Kidney (tissue), 14 donors: ENCODE results near the gene EFNA3. TPM values are rescaled to one million over a fixed set of nuclear protein-coding genes. Genes with fewer than 3 reads are reported as not detected.

Experiments
- DNase-seq, 5 donors: peaks; one replicate each; pipeline ENCODE4 v3.0.0-alpha.2; 2013 to 2020
- FAIRE-seq: peaks from 2 replicates; lab custom pipeline; 2012; peaks lifted over from hg19 to GRCh38; lab: Jason Lieb, UNC
- H3K27ac ChIP-seq, 2 donors: one replicate each; pipeline ENCODE4 v1.7.0; 2013; ENCODE audit warnings: low read depth in 2 of 2, low read length in 2 of 2, inconsistent platforms in 1 of 2
- H3K27me3 ChIP-seq: one replicate; pipeline ENCODE4 v1.7.1; 2013; ENCODE audit warnings: low read length, inconsistent platforms; ENCODE audit not compliant: control insufficient read depth, insufficient read depth
- H3K36me3 ChIP-seq, 3 donors: one replicate each; pipeline versions ENCODE4 v1.7.0 to v1.7.1; 2013; ENCODE audit warnings: low read length in 3 of 3, control low read depth in 1 of 3, inconsistent platforms in 1 of 3; ENCODE audit not compliant: insufficient read depth in 3 of 3, control insufficient read depth in 2 of 3
- H3K4me1 ChIP-seq, 3 donors: one replicate each; pipeline versions ENCODE4 v1.7.0 to v1.7.1; 2013; ENCODE audit warnings: low read length in 3 of 3, inconsistent platforms in 1 of 3, low read depth in 1 of 3; ENCODE audit not compliant: control insufficient read depth in 2 of 3, insufficient read depth in 2 of 3
- H3K4me3 ChIP-seq, 3 donors: one replicate each; pipeline versions ENCODE4 v1.7.0 to v1.8.1; 2013; ENCODE audit warnings: low read length in 3 of 3, control low read depth in 1 of 3, inconsistent platforms in 1 of 3
- H3K9ac ChIP-seq, 3 donors: one replicate each; pipeline versions ENCODE4 v1.7.0 to v1.7.1; 2013; ENCODE audit warnings: low read length in 3 of 3, control low read depth in 1 of 3, inconsistent platforms in 1 of 3
- H3K9me3 ChIP-seq, 3 donors: one replicate each; pipeline versions ENCODE4 v1.7.0 to v1.7.1; 2013; ENCODE audit warnings: low read length in 3 of 3, control low read depth in 1 of 3, inconsistent platforms in 1 of 3; ENCODE audit not compliant: control insufficient read depth in 2 of 3, insufficient read depth in 1 of 3
- CTCF ChIP-seq: IDR thresholded peaks from 3 replicates; pipeline ENCODE4 v1.5.1; 2012; ENCODE audit warnings: mild to moderate bottlenecking, moderate library complexity, borderline replicate concordance; ENCODE audit not compliant: insufficient read depth; ENCODE audit errors: extremely low read depth
- intact Hi-C: fragments of 100-400 bp; cut with DNase I; formaldehyde crosslinking; loops from one replicate; pipeline ENCODE4 v1.11.1; 2022
- polyA plus RNA-seq: library from polyadenylated mRNA; stranded (reverse); fragments of 350-450 nt; fragmentation: Illumina TruSeq; extraction: RNeasy Lipid Tissue Mini Kit (QIAGEN cat#74804); gene quantifications from one replicate; pipeline ENCODE4 v1.2.3, GENCODE V29; 2014; ENCODE audit warnings: low read depth, low replicate concordance; ENCODE audit not compliant: insufficient read depth
- total RNA-seq: library from RNA; stranded (reverse); fragmentation: NEBNext Ultra II Directional; extraction: Animal tissue kit (Norgen Biotek cat#: 25700); gene quantifications from one replicate; pipeline ENCODE4 v1.2.1, GENCODE V29; 2021
- donor health status: control.
- donor health status: control.
- donor health status: control.
- donor health status: control.
- donor health status: control.
- donor health status: DM: yes; HTN: yes; CAD: no.
- donor health status: Normal renal cell carcinoma (clear cell type).

Gene EFNA3
- total and polyA plus RNA-seq, 2 donors from 2014 or later, result 1.2 to 1.7 TPM

- no peak overlapping the region for H3K4me3 ChIP-seq
- DNase-seq (no peak), FAIRE-seq (no peak)
Observed at GRCh38 chr1:155068599-155068998, 10.0 kb upstream of the EFNA3 start.

GRCh38 chr1:155069551-155070157 lies 9.0 kb upstream of the EFNA3 start:
- no peak for FAIRE-seq
- H3K4me1 ChIP-seq, result peaks cover 0 to 8% (median 0%) of the 10 kb centered on the region in 3 donors
- intact Hi-C loops, result no loop called here
- H3K36me3 ChIP-seq, result no peaks in the 10 kb centered on the region
- H3K9ac ChIP-seq, result no peak overlapping the region
- DNase-seq, result peak in 2 of 5 donors; percentile 29 to 73
- peaks cover 5% of the 10 kb centered on the region for H3K27me3 ChIP-seq
- TF ChIP-seq CTCF, result no peak
- H3K4me3 ChIP-seq, result no peak overlapping the region
- no peaks in the 10 kb centered on the region for H3K9me3 ChIP-seq
- no peak overlapping the region for H3K27ac ChIP-seq

More at GRCh38 chr1:155068599-155068998, 10.0 kb upstream of the EFNA3 start:
- Histone ChIP-seq H3K36me3 (no peaks in the 10 kb centered on the region), H3K4me1 (peaks cover 0 to 8% (median 0%) of the 10 kb centered on the region in 3 donors), H3K27ac (no peak overlapping the region), H3K27me3 (peaks cover 5% of the 10 kb centered on the region), H3K9ac (no peak overlapping the region), H3K9me3 (no peaks in the 10 kb centered on the region)
- intact Hi-C loops, result no loop called here
- no peak for TF ChIP-seq CTCF

GRCh38 chr1:155070158-155070621 lies 8.4 kb upstream of the EFNA3 start:
- intact Hi-C loops, result no loop called here
- Histone ChIP-seq H3K27ac (no peak overlapping the region), H3K9ac (peak overlapping the region in 1 of 3 donors; percentile 28), H3K27me3 (peaks cover 5% of the 10 kb centered on the region), H3K9me3 (no peaks in the 10 kb centered on the region), H3K4me3 (peak overlapping the region in 1 of 3 donors; percentile 57), H3K36me3 (no peaks in the 10 kb centered on the region), H3K4me1 (peaks cover 0 to 8% (median 0%) of the 10 kb centered on the region in 3 donors)
- FAIRE-seq (no peak), DNase-seq (peak in 2 of 5 donors; percentile 42 to 79)
- TF ChIP-seq CTCF, result no peak
